A549 (cell line): ENCODE measurements around the gene CD63. TPM values are rescaled to one million over a fixed set of nuclear protein-coding genes. Genes with fewer than 3 reads are reported as not detected.

Source experiments
- ATAC-seq, 2 experiments: fragments of 200-7000 bp in 1 of 2; fragments of >200 bp in 1 of 2; cut with Nextera tagmentation in 1 of 2; cut with Tn5 transposase in 1 of 2; 3 replicates each; pipeline versions ENCODE4 v1.8.0 to v1.9.1; 2018 to 2020; ENCODE audit warnings: mild to moderate bottlenecking in 1 of 2, moderate library complexity in 1 of 2
- CTCF ChIA-PET: fragments of 300-600 bp; sonication (Branson Sonifier 250); formaldehyde crosslinking; extraction: SDS; loops from one replicate; lab custom pipeline; 2021; ENCODE audit warnings: antibody characterized with exemption, inconsistent platforms; lab: Yijun Ruan, JAX
- POLR2A ChIA-PET: fragments of 350-600 bp; formaldehyde crosslinking; extraction: SDS; loops from one replicate; lab custom pipeline; 2021; ENCODE audit warnings: antibody characterized with exemption, inconsistent platforms; lab: Yijun Ruan, JAX
- DNase-seq, 2 experiments: peaks; one replicate each; pipeline versions ENCODE4 v3.0.0 to v3.0.0-alpha.2; 2011 to 2016; ENCODE audit warnings: low read depth in 1 of 2, low spot score in 1 of 2
- FAIRE-seq: peaks from 2 replicates; lab custom pipeline; 2011; peaks lifted over from hg19 to GRCh38; lab: Jason Lieb, UNC
- H3K27ac ChIP-seq, 2 experiments: fragments of >200 bp; sonication (Bioruptor Twin); formaldehyde crosslinking; 3 replicates each; pipeline ENCODE4 v1.5.1; 2016 to 2017
- H3K4me1 ChIP-seq: fragments of >200 bp; sonication (Bioruptor Twin); formaldehyde crosslinking; 3 replicates; pipeline ENCODE4 v1.6.1; 2016
- H3K4me2 ChIP-seq: fragments of >200 bp; sonication (Bioruptor Twin); formaldehyde crosslinking; 3 replicates; pipeline ENCODE4 v1.6.1; 2016
- H3K4me3 ChIP-seq: fragments of >200 bp; sonication (Bioruptor Twin); formaldehyde crosslinking; 3 replicates; pipeline ENCODE4 v1.5.1; 2016
- H3K9me3 ChIP-seq: fragments of >200 bp; sonication (Bioruptor Twin); formaldehyde crosslinking; 3 replicates; pipeline ENCODE4 v1.6.1; 2016
- BCL3 ChIP-seq: fragments of >200 bp; sonication (Bioruptor Twin); formaldehyde crosslinking; IDR thresholded peaks from 3 replicates; pipeline ENCODE4 v1.6.1; 2016
- BHLHE40 ChIP-seq: IDR thresholded peaks from 2 replicates; pipeline ENCODE4 v1.6.1; 2012; ENCODE audit warnings: low read depth, low read length, inconsistent platforms
- CEBPB ChIP-seq, 2 experiments: fragments of >200 bp in 1 of 2; sonication (Bioruptor Twin) in 1 of 2; formaldehyde crosslinking in 1 of 2; IDR thresholded peaks; 2 replicates each; pipeline ENCODE4 v1.6.1; 2012 to 2016
- CHD4 ChIP-seq: fragments of 200-600 bp; sonication (generic); IDR thresholded peaks from 2 replicates; pipeline ENCODE4 v1.6.1; 2016; ENCODE audit warnings: antibody characterized with exemption, mild to moderate bottlenecking, borderline replicate concordance
- CTCF ChIP-seq: fragments of >200 bp; sonication (Bioruptor Twin); formaldehyde crosslinking; IDR thresholded peaks from 3 replicates; pipeline ENCODE4 v1.5.1; 2016
- EHF ChIP-seq: fragments of 250-450 bp; sonication (Bioruptor Pico); IDR thresholded peaks from 2 replicates; pipeline ENCODE4 v1.5.0; 2020; ENCODE audit warnings: mild to moderate bottlenecking
- EP300 ChIP-seq, 2 experiments: fragments of >200 bp; sonication (Bioruptor Twin); formaldehyde crosslinking; IDR thresholded peaks; 2 replicates in 1 of 2; 3 replicates in 1 of 2; pipeline ENCODE4 v1.6.1; 2016 to 2017
- FOSB ChIP-seq: fragments of 250-450 bp; sonication (Bioruptor Pico); IDR thresholded peaks from 2 replicates; pipeline ENCODE4 v1.5.0; 2020; ENCODE audit warnings: mild to moderate bottlenecking, moderate library complexity
- FOXS1 ChIP-seq: fragments of 250-450 bp; sonication (Bioruptor Pico); IDR thresholded peaks from 2 replicates; pipeline ENCODE4 v1.5.0; 2020; ENCODE audit warnings: mild to moderate bottlenecking, moderate library complexity
- GATA3 ChIP-seq: IDR thresholded peaks from 2 replicates; pipeline ENCODE4 v1.6.1; 2012; ENCODE audit warnings: borderline replicate concordance
- HDAC2 ChIP-seq: fragments of 200-600 bp; sonication (generic); IDR thresholded peaks from 2 replicates; pipeline ENCODE4 v1.6.1; 2016
- HMGXB4 ChIP-seq: fragments of 250-450 bp; sonication (Bioruptor Pico); IDR thresholded peaks from 2 replicates; pipeline ENCODE4 v1.5.0; 2021; ENCODE audit warnings: mild to moderate bottlenecking, moderate library complexity, borderline replicate concordance
- HOXB5 ChIP-seq: fragments of 250-450 bp; sonication (Bioruptor Pico); IDR thresholded peaks from 2 replicates; pipeline ENCODE4 v1.5.0; 2020; ENCODE audit warnings: mild to moderate bottlenecking, moderate library complexity
- JUN ChIP-seq, 2 experiments: fragments of >200 bp; sonication (Bioruptor Twin); formaldehyde crosslinking; IDR thresholded peaks; 2 replicates in 1 of 2; 3 replicates in 1 of 2; pipeline ENCODE4 v1.6.1; 2016 to 2017
- KDM1A ChIP-seq: fragments of 200-600 bp; sonication (generic); IDR thresholded peaks from 2 replicates; pipeline ENCODE4 v1.6.1; 2016; ENCODE audit warnings: low read depth, mild to moderate bottlenecking
- MAFK ChIP-seq: fragments of 450-650 bp; IDR thresholded peaks from 2 replicates; pipeline ENCODE4 v1.6.1; 2014; ENCODE audit not compliant: partially characterized antibody
- MYC ChIP-seq: IDR thresholded peaks from 2 replicates; pipeline ENCODE4 v1.6.1; 2012; ENCODE audit warnings: mild to moderate bottlenecking, inconsistent platforms, low read length, improper control_type of control experiment, borderline replicate concordance
- NPAS2 ChIP-seq: fragments of 250-450 bp; sonication (Bioruptor Pico); IDR thresholded peaks from 2 replicates; pipeline ENCODE4 v1.8.0; 2022; ENCODE audit warnings: mild to moderate bottlenecking, moderate library complexity, borderline replicate concordance
- PBX3 ChIP-seq: IDR thresholded peaks from 2 replicates; pipeline ENCODE4 v1.6.1; 2012
- PHF8 ChIP-seq: fragments of 200-600 bp; sonication (generic); IDR thresholded peaks from 2 replicates; pipeline ENCODE4 v1.6.1; 2016; ENCODE audit warnings: low read depth, mild to moderate bottlenecking, antibody characterized with exemption, moderate library complexity, borderline replicate concordance
- POLR2A ChIP-seq: IDR thresholded peaks from 2 replicates; pipeline ENCODE4 v1.6.1; 2012; ENCODE audit warnings: mild to moderate bottlenecking, low read length
- POLR2AphosphoS2 ChIP-seq: conservative IDR thresholded peaks from 2 replicates; pipeline ENCODE4 v1.6.1; 2012; ENCODE audit warnings: low read length, improper control_type of control experiment, inconsistent platforms
- RAD21 ChIP-seq, 2 experiments: fragments of >200 bp in 1 of 2; sonication (Bioruptor Twin) in 1 of 2; formaldehyde crosslinking in 1 of 2; IDR thresholded peaks in 1 of 2; conservative IDR thresholded peaks in 1 of 2; 2 replicates in 1 of 2; 3 replicates in 1 of 2; pipeline ENCODE4 v1.6.1; 2012 to 2018; ENCODE audit warnings: inconsistent platforms in 1 of 2
- RFX5 ChIP-seq: fragments of 450-650 bp; IDR thresholded peaks from 2 replicates; pipeline ENCODE4 v1.7.1; 2014; ENCODE audit warnings: antibody characterized with exemption, mild to moderate bottlenecking, moderate library complexity
- RNF2 ChIP-seq: fragments of 200-600 bp; sonication (generic); IDR thresholded peaks from 2 replicates; pipeline ENCODE4 v1.6.1; 2016; ENCODE audit warnings: low read depth, mild to moderate bottlenecking, antibody characterized with exemption, moderate library complexity, borderline replicate concordance
- SREBF2 ChIP-seq: fragments of 450-650 bp; IDR thresholded peaks from 2 replicates; pipeline ENCODE4 v1.6.1; 2014; ENCODE audit warnings: mild to moderate bottlenecking, moderate library complexity
- TP53 ChIP-seq: fragments of 250-450 bp; sonication (Bioruptor Pico); IDR thresholded peaks from 2 replicates; pipeline ENCODE4 v1.5.0; 2021; ENCODE audit warnings: mild to moderate bottlenecking, moderate library complexity
- ZC3H11A ChIP-seq: fragments of 450-650 bp; IDR thresholded peaks from 2 replicates; pipeline ENCODE4 v1.6.1; 2014; ENCODE audit warnings: antibody characterized with exemption, mild to moderate bottlenecking
- ZNF302 ChIP-seq: fragments of 250-450 bp; sonication (Bioruptor Pico); IDR thresholded peaks from 2 replicates; pipeline ENCODE4 v1.9.0; 2021; ENCODE audit warnings: inconsistent platforms, mild to moderate bottlenecking, moderate library complexity
- WGBS: methylation state at CpG from one replicate; pipeline ENCODE4 v1.1.6; 2017; ENCODE audit errors: missing lambda C conversion rate; 5-methylcytosine and 5-hydroxymethylcytosine counted together
- polyA plus RNA-seq, 4 experiments: library from polyadenylated mRNA; depleted of rRNA in 3 of 4; stranded (reverse); fragments of >200 nt; fragmentation: RNase III in 1 of 4; extraction: RNeasy Plus Mini Kit Qiagen cat#74134 plus additional on column Dnase treatment in 1 of 4; gene quantifications; 2 replicates in 3 of 4; 3 replicates in 1 of 4; pipeline ENCODE4 v1.2.3, GENCODE V29; 2011 to 2017

CD63 gene
- polyA plus RNA-seq, 2 of the 4 experiments (the other 2 are of a cell fraction) = 530 to 724 TPM

GRCh38 chr12:55703288-55703687, 25.5 kb downstream of the CD63 start:
- ChIA-PET POLR2A (no interaction called here), CTCF (no interaction called here)

GRCh38 chr12:55702861-55703260, 25.9 kb downstream of the CD63 start:
- DNase-seq (no peak), ATAC-seq (no peak), FAIRE-seq (no peak)
- Histone ChIP-seq H3K27ac (no peak overlapping the region), H3K4me3 (no peak overlapping the region), H3K4me1 (peaks cover 12% of the 10 kb centered on the region; the same call in 2 of the 3 replicates), H3K4me2 (no peak overlapping the region), H3K9me3 (no peaks in the 10 kb centered on the region)
- POLR2A ChIA-PET = no interaction called here
- 88% methylated on average over 8 of the region's 8 CpGs for WGBS
- CTCF ChIA-PET = no interaction called here
- TF ChIP-seq RFX5 = no peak
- TF ChIP-seq SREBF2 = no peak
- TF ChIP-seq GATA3 = no peak
- TF ChIP-seq CTCF = no peak
- no peak for TF ChIP-seq ZC3H11A
- no peak for TF ChIP-seq MAFK
- no peak for TF ChIP-seq HDAC2
- TF ChIP-seq CHD4 = no peak
- no peak for TF ChIP-seq FOSB
- TF ChIP-seq RAD21 (conservative IDR thresholded peaks at IDR 0.05 in 1 of 2, IDR thresholded peaks at IDR 0.05 in 1 of 2) = no peak
- TF ChIP-seq RNF2 = no peak
- no peak for TF ChIP-seq JUN (IDR thresholded peaks at IDR 0.05)
- no peak for TF ChIP-seq CEBPB (IDR thresholded peaks at IDR 0.05)
- TF ChIP-seq POLR2AphosphoS2 = no peak
- no peak for TF ChIP-seq EHF (CRISPR knock-in tag)
- TF ChIP-seq MYC = no peak
- no peak for TF ChIP-seq TP53
- TF ChIP-seq FOXS1 (CRISPR knock-in tag) = no peak
- no peak for TF ChIP-seq ZNF302 (CRISPR knock-in tag)

More at GRCh38 chr12:55703288-55703687, 25.5 kb downstream of the CD63 start:
- 61% methylated on average over 2 of the region's 2 CpGs for WGBS
- H3K4me2 ChIP-seq = no peak overlapping the region
- no peak overlapping the region for H3K4me3 ChIP-seq
- peaks cover 12% of the 10 kb centered on the region; the same call in 2 of the 3 replicates for H3K4me1 ChIP-seq
- ATAC-seq (no peak), DNase-seq (no peak)
- no peak overlapping the region for H3K27ac ChIP-seq
- TF ChIP-seq BCL3 = no peak
- TF ChIP-seq NPAS2 (CRISPR knock-in tag) = no peak
- TF ChIP-seq HMGXB4 (CRISPR knock-in tag) = no peak
- TF ChIP-seq RAD21 (conservative IDR thresholded peaks at IDR 0.05 in 1 of 2, IDR thresholded peaks at IDR 0.05 in 1 of 2) = no peak
- no peak for TF ChIP-seq KDM1A
- no peak for TF ChIP-seq PHF8
- no peak for TF ChIP-seq PBX3
- no peak for TF ChIP-seq POLR2A
- no peak for TF ChIP-seq EP300 (IDR thresholded peaks at IDR 0.05)
- no peak for TF ChIP-seq BHLHE40
- TF ChIP-seq HOXB5 = no peak
- TF ChIP-seq, all 56 proteins: peak for 0
- FAIRE-seq = no peak
- H3K9me3 ChIP-seq = no peaks in the 10 kb centered on the region
